Activated CD4-positive, alpha-beta T cell treated with anti-CD3 and anti-CD28 coated beads for 24 hours (primary cell): ENCODE data around the gene ZNF219.

ENCODE experiments used
- DNase-seq, 2 donors: peaks; one replicate each; pipeline ENCODE4 v3.0.0-alpha.2; 2020; ENCODE audit warnings: low read depth in 2 of 2

ZNF219 gene

DNA sequence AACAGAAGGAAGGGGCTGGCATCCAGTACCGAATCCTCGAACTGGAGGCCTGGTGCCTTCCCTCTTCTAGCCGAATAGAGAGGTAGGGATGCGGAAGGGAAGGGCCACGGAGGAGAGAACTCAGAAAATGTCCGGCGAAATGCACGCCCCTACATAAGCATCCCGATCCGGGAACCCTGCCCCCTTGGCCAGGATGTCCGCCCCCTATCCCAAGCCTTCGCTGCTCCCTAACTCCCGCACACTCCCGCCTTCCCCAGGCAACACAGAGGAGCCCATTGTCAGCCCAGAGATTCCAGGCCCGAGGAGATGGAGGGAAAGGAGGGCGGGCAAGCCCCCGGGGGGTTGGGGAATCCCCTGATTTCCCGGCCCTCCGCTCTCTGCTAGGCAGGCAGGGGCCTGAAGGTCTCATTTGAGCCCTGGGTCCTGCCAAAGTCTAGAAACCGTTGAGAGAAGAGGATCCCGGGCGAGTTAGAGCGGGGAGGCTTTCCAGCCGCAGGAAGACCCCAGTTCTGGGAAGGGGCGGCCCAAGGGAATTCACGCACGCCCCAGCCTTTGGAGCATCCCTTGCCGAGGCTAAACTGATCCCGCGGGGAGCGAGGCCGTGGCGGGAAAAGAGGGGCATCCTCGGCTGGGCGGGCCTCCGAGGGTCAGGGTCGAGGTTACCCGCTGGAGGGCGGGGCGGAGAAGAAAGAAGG lies 28.9 kb downstream of the ZNF219 start:
- no peak for DNase-seq

DNA sequence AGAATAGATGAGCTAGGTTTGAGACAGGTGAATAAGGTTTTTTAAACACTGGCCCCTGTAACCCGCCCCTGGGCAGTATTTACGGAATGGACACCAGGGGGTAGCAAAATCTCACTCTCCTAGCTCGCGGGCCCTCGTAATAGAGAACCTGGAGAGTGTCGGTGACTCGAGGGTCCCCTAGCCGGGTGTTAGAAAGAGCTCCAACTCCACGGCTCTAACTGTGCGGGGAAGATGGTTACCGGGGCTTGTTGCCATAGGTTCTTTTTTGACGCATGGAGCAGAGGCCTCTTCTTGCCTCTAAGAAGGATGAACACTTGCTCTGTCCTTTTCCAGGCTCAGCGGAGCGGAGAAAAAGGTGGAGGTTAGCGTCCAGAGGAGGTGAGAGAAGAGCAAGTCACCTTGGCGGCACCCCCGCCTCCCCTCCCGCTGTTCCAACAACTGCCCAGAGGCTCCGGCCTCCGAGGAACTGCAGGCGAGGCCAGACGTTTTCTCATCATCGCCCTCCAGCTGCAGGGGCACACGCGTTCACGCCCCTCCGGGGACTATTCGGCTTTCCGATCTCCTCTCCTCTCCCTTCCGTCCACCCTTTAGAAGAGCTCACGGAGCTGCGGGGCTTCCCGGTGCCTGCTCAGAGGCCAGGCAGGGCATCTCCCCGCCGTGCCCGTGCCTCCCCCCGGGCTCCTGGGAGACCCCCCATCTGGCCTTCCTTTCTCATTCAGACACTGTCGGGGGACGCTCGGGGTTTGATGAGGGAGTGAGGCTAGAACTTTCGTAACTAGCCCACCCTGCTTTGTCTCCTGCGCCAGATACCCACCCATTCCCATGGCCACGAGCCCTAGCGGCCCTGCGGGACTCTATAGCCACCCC lies 29.7 kb downstream of the ZNF219 start:
- no peak for DNase-seq

DNA sequence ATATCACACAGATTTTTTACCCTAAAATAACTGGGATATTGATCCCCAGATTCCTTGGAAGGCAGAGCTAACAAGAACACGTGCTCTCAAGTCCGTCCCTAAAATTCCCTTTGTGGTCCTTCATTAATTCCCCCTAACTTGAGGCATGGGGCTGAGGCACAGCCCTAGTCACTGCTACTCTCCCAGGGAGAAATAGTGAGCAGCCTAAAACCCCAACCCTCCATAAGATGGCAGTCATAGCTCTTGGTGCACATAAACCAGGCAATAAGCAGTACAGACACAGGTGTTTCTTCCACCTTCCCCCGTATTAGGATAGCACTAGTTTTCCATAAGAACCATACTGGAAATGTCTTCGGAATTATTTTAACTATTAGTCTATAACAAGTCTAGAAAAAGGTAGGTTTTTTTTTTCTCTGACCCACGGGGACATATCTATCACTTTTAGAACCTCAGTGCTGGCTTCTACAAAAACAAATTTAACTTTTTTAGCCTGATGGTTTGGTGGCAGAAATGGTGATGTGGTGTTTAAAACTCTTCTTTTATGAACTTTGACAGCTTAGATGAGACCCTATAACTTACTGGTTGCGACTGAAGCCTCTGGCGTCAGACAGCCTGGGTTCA lies 31.5 kb downstream of the ZNF219 start:
- no peak for DNase-seq

DNA sequence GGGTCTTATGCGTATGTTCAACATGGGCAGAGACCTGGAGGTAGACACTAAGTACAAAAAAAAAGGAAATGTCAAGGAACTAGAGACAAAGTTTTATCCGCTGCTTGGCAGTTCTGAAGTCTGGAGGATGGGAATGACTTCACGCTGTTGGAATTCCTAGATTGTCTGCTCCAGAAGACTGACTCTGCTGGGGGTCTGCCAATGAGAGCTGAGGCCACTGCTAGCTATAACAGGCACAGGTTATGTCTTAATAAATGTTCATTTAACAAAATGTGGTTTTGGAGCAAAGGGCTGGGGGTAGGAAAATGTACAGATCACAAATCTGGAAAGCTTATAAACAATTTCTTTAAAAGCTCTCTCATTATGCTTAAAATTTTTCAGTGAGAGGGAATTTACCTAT lies 35.0 kb downstream of the ZNF219 start:
- DNase-seq, result no peak

DNA sequence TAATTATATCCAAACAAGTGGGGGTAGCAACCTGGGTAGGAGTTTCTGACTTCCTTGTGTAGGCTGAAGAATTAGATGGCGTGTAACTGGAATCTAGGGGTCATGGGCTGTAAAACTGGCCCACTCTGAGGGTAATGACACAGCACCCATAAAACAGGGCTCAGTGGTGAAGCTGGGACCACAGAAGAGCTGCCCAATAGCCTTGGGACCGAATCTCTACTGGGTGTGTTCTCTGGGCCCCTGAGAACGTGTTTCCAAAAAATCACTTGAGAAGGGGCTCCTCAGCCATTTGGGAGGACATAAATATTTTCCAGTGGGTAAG lies 37.1 kb downstream of the ZNF219 start:
- DNase-seq, result no peak

DNA sequence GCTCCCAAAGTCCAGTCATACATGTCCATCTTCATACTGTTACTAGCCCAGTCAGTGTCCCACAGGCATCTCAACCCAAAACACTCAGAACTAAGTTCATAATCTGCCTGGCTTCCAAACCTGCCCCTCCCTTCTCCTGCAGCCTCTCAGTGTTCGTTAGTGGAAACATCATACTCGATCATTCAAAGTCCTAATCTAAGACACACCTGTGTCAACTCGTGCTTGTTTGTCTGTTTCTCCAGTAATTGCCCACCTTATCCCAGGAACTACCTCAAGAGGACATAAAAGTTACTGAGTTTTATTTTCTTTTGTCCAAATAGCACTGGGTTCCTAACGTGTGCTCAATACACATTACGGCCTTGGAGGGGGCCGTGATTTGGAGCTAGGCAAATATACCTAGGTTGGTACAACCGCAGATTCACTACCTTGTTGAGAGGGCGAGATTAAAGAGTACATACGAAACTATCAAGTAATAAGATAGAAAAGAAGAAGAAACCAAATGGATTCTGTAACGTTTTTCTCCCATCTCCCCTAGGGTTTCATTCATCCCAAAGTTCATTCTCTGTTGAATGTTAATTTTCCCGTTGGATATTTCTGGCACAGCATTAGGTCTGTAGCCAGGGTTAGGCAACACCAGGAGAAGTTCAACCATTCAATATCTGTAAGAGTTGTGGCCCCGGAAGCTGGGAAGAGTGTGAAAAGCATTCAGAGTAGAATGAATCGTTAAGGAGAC lies 37.7 kb downstream of the ZNF219 start:
- DNase-seq, result no peak

DNA sequence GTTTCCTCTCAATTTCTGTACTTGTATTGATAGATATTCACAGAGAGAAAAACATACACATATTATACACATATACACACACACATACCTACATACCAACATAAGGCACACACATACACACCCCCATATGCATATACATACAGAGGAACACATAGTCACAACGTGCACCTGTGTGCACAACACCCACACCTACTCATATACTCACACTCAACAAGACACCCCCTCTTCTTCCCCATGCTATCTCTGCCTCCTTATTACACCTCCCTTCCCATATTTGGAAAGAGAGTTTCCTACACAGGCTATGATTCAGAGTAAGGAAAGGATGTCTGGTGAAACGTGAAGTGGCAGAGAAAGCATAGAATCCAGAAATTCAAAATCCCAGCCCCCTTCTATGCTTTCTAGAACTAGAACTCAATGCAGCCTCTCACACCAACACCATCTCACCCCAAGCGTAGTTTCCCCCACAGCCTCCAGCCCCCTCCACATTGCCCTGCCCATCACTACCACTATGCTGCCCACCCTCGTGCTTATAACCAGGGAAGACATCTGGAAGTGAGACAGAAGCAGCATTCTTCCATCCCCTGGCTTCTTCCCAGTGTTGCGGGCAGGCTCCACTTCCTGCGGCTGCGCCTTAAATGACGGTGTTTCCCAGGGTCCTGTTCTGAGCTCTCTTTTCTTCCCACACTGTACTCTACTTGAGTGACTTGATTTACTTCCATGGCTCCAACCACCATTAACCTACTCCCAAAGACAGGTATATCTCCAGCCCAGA lies 38.4 kb downstream of the ZNF219 start:
- no peak for DNase-seq

DNA sequence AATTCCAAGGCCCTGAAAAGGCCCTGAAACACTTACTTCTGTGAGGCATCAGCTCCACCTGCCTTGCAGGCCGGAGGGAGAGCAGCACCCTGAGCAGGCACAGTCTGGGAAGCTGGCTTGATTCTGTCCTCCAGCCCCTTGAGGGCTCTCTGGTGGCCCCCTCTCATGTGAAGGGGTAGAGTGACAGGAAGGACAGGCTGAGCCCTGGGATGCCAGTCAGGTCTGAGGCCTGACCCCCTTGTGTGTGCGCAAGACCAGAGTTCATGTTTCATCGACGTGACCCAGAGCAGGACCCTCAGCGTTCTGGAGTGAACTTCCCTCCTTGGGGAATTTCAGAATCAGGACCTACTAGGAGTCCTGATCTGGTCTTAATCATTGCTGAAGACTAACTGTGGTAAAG lies 39.6 kb downstream of the ZNF219 start:
- DNase-seq, result no peak

DNA sequence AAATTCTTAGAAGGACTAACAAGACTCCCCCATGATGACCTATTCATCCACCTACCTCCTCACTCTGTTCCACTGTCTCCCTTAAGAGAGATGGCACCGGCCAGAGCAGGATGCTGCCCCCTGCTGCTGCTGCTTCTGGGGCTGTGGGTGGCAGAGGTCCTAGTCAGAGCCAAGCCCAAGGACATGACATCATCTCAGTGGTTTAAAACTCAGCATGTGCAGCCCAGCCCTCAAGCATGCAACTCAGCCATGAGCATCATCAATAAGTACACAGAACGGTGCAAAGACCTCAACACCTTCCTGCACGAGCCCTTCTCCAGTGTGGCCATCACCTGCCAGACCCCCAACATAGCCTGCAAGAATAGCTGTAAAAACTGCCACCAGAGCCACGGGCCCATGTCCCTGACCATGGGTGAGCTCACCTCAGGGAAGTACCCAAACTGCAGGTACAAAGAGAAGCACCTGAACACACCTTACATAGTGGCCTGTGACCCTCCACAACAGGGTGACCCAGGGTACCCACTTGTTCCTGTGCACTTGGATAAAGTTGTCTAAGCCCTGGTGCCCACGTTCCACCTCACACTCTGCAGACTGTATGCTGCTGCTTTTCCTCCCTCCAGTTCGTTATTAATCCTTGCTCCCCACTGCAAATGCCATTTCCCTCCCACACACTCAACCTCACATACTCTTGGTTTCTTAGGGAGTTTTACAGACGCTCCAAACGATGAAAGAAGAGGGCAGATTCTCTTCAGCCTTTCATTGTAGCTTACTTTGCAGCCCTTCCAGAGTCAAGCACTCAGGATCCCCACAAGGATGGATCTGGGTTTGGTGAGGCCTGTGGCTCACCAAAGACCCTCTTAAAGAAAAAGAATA lies 40.4 kb downstream of the ZNF219 start, which contains the start of gene RNASE8:
TSS of gene RNASE8 (plus strand) at position 20 of the 873 bp plus-strand sequence. CDS start at position 91, 71 bp downstream.
- DNase-seq, result no peak

DNA sequence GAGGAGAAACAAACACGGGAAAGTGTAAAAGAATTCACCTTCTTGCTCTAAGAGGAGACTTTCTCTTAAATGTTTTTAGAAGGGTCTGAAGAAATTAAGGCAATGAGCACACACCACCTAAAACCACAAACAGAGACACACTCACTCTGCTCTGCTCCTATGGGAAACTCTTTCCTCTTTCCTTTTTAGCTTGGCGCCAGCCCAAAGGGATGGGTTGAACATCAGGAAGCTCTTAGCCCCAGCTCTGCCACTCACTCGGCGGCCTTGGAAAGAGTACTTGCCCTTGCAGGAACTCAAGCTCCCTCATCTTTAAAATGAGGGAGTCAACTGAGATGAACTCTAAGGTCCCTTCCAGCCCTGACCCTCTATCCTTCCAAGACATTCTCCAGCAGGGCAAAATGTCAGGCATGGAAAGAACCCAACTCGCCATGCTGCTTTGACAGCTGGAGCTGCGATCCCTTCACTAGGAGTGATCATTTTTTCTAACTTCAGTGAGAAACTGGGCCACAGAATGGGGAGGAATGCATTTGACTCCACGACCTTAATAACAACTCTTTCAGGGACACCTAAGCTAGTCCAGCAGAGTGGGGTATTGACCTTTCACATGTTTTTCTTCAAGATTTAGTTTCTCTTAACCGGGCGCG lies 41.8 kb downstream of the ZNF219 start:
- DNase-seq, result no peak

DNA sequence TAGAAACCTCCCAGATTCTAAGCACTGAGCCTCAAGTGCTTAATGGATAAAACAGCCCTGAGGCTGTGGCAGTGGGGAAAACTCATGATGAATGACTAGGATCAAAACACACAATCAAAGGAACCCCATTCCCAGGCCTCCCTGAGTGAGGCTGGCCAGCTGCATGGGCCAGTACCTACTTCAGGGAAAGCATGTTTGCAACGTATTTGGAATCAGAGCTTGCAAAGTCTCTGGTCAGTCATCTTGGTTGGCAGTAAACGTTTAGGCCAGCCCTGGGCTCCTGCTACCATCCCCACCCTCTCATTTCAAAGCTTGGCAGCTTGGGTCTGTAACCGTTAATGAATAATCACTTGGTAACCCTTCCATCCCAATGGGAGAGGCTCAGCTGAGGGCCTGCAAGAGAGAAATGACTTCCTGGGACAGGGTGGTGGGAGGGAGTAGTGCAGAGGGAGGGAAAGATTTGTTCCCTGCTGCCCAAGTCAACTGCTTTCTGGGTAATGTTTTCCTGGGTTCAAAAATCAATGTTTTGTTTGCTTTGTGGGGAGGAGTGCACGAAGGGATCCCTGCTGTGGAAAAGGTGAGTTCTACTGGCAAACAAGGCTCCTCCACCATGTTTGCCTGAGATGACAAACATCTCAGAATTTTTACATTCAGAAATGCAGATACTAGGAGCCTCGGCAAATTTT lies 42.9 kb downstream of the ZNF219 start:
- DNase-seq, result no peak

DNA sequence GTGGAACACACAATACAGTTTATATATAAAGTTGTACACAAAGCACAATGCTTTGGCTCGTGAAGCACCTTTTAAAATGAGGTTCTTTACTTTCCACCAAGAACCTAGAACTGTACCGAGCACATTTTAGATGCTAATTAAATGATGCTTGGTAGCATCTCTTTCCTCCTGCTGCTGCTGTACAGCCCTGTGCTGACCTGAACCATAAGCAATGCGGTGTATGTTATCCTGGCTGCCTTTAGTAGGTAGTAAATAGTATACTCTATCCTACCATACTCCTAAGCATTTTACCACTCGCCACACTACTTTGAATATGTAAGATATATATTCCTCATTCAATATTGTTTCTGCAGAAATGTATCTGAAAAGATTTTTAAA lies 43.7 kb downstream of the ZNF219 start:
- DNase-seq, result no peak

DNA sequence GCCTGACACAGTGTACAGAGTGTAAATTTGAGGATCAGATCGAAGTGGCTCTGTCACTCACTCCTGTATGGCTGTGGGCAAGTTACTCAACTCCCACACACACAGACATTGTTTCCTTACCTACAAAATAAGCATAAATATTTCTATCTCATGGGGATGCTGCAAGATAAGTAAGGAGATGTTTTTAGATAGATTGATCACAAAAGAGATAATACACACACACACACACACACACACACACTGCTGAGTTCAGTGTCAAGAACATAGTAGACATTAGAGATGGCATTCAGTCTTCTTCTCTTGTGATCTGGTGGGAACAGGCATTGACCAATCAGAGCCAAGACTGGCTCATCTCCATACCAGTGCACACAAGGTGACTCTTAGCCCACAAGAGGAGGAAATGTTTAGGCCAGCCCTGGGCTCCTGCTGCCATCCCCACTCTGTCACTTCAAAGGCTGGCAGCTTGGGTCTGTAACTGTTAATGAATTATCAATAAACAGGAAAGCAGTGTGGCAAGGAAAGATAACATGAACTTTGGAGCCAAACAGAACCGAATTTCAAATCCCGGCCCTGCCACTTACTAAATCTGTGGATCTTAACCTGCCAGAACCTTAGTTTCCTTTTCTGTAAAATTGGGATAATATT lies 44.2 kb downstream of the ZNF219 start:
- no peak for DNase-seq

DNA sequence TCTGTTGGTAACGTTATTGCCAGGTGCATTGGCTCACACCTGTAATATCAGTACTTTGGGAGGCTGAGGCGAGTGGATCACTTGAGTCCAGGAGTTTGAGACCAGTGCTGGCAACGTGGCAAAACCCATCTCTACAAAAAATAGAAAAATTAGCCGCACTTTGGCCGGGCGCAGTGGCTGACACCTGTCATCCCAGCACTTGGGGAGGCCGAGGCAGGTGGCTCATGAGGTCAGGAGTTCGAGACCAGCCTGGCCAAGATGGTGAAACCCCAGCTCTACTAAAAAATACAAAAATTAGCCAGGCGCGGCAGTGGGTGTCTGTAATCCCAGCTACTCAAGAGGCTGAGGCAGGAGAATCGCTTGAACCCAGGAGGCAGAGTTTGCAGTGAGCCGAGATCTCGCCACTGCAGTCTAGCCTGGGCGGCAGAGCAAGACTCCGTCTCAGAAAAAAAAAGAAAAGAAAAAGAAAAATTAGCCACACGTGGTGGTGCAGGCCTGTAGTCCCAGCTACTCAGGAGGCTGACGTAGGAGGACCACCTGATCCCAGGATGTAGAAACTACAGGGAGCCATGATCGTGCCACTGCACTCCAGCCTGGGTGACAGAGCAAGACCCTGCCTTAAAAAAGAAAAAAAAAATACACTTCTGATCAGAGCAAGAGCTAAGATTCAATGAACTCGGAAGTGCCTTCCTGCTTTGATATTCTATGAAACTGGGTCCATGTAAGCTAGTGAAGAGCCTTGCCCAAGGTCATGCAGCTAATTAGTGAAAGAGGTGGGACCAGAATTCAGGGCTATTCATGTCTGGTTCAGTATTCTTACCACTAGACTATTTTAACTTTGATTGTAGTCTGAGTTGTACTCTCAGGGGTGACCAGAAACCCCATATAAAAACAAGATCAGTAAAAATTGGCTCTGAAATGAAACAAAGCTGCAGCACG lies 45.0 kb downstream of the ZNF219 start:
- no peak for DNase-seq

DNA sequence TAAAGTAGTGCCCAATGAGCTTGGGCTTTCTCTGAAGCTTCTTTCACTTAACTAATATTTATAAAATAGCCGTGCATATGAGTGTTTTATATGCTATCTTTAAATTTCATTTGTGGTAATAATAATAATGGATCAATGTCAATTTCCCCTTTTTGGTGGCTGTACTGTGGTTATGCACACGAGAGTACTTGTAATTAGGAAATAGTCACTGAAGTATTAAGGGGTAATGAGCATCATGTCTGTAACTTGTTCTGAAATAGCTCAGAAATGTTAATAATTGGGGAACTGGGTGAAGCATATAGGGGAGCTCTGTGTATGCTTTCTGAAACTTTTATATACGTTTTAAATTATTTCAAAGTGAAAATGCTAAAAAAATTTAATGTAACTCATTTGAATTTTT lies 47.9 kb downstream of the ZNF219 start:
- no peak for DNase-seq

DNA sequence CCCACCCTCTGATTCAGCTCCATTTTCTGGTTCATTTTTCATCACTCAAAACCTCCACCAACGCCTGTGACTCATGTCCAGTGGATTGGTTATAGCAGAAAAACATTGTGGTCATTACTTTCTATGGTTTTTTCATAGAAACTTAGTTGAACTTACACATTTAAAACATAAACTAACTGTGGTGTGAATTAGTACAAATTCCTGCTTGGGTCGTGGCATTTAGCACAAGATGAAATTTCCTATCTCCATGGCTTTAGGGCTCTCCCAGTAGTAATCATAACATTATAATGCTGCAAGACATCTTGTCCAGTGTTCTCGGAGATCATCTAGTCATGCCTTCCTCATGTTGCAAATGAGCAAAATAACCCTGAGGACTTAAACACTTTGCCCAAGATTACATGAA lies 49.2 kb downstream of the ZNF219 start:
- no peak for DNase-seq

DNA sequence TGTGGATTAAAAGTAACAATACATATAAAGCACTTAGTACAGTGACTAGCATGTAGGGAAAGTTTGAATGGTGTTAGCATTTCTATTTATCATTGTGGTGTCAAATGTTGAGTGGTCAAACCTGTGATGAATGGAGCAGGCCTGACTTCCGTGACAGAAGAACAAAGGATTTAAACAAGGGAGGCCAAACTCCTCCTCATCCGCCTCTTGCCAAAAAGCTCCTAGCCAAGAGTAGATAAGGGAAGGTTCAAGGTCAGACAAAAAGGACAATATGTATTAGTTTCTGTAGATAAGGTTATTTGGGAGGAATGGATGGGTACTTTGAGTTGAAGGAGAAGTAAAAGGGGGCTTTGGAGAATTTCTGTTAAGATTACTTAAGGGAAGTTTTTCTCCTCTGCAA lies 49.8 kb downstream of the ZNF219 start:
- no peak for DNase-seq

DNA sequence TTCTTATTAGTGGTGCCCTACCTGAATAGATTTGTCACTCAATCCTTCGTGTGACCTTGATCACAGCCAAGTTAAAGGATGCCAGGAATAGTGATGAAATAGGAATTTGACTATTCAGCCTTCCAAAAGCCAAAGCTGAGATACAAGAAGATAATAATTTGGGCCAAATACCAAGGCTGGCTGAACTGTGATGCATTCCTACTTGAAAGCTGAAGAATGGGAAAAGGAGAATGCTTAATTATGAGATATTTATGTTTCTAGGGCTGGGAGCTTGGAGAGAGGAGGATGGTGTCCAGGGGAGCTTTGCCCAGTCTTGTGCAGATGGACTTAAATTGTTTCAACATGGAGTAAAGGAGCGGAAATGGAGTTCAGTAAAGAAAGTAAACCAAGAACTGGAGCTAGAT lies 51.1 kb downstream of the ZNF219 start:
- DNase-seq, result no peak
